Activated naive CD4-positive, alpha-beta T cell treated with anti-CD3 and anti-CD28 coated beads, Interleukin-2, amount 50 U/mL, for 24 hours (primary cell): ENCODE data around the gene GNB3.

ENCODE experiments used
- H3K27ac Mint-ChIP-seq: one replicate; pipeline ENCODE4 v1.8.0; 2021; ENCODE audit warnings: mild to moderate bottlenecking, mixed read lengths
- H3K27me3 Mint-ChIP-seq: one replicate; pipeline ENCODE4 v1.8.0; 2021; ENCODE audit warnings: mixed read lengths
- H3K36me3 Mint-ChIP-seq: one replicate; pipeline ENCODE4 v1.8.0; 2021; ENCODE audit warnings: mixed read lengths
- H3K4me1 Mint-ChIP-seq: one replicate; pipeline ENCODE4 v1.8.0; 2021; ENCODE audit warnings: mixed read lengths
- H3K4me3 Mint-ChIP-seq: one replicate; pipeline ENCODE4 v1.8.0; 2021; ENCODE audit warnings: mild to moderate bottlenecking, mixed read lengths
- H3K9me3 Mint-ChIP-seq: one replicate; pipeline ENCODE4 v1.8.0; 2021; ENCODE audit warnings: mixed read lengths

Gene GNB3

GRCh38 chr12:6840761-6841515 is at the start of gene GNB3:
Gene GNB3 (plus strand): TSS chr12:6840925. CDS start chr12:6841288, 363 bp downstream.
- H3K27ac Mint-ChIP-seq: no peak within 1 kb of the TSS
- peaks cover 4% of the 10 kb centered on the region for H3K4me1 Mint-ChIP-seq
- no peak within 1 kb of the TSS for H3K4me3 Mint-ChIP-seq
- no peaks in the 10 kb centered on the region for H3K9me3 Mint-ChIP-seq
- no peaks in the 10 kb centered on the region for H3K36me3 Mint-ChIP-seq
- H3K27me3 Mint-ChIP-seq: no peaks in the 10 kb centered on the region

- Mint-ChIP-seq H3K27me3 (no peaks in the 10 kb centered on the region), H3K9me3 (no peaks in the 10 kb centered on the region), H3K36me3 (peaks cover 10% of the 10 kb centered on the region), H3K27ac (peak overlapping the region; percentile 98), H3K4me3 (peak overlapping the region; percentile 95), H3K4me1 (peaks cover 71% of the 10 kb centered on the region)
These were observed 48.7 kb upstream of the GNB3 start for GRCh38 chr12:6791931-6792520.

GRCh38 chr12:6792522-6793201 is 48.1 kb upstream of the GNB3 start:
- no peaks in the 10 kb centered on the region for H3K9me3 Mint-ChIP-seq
- H3K4me3 Mint-ChIP-seq: peak overlapping the region; percentile 95
- H3K27me3 Mint-ChIP-seq: no peaks in the 10 kb centered on the region
- peaks cover 73% of the 10 kb centered on the region for H3K4me1 Mint-ChIP-seq
- peak overlapping the region; percentile 98 for H3K27ac Mint-ChIP-seq
- peaks cover 10% of the 10 kb centered on the region for H3K36me3 Mint-ChIP-seq

- Mint-ChIP-seq H3K36me3 (peaks cover 13% of the 10 kb centered on the region), H3K27ac (peak overlapping the region; percentile 67), H3K4me3 (no peak overlapping the region), H3K9me3 (no peaks in the 10 kb centered on the region), H3K27me3 (no peaks in the 10 kb centered on the region), H3K4me1 (peaks cover 78% of the 10 kb centered on the region)
These were observed 45.6 kb upstream of the GNB3 start for GRCh38 chr12:6795088-6795487.

- H3K4me3 Mint-ChIP-seq: no peak overlapping the region
- H3K27ac Mint-ChIP-seq: peak overlapping the region; percentile 89
- no peaks in the 10 kb centered on the region for H3K27me3 Mint-ChIP-seq
- peaks cover 13% of the 10 kb centered on the region for H3K36me3 Mint-ChIP-seq
- H3K9me3 Mint-ChIP-seq: no peaks in the 10 kb centered on the region
- H3K4me1 Mint-ChIP-seq: peaks cover 74% of the 10 kb centered on the region
These were observed 44.1 kb upstream of the GNB3 start for GRCh38 chr12:6796576-6796975.

GRCh38 chr12:6799147-6799546 is 41.6 kb upstream of the GNB3 start:
- peak overlapping the region; percentile 79 for H3K27ac Mint-ChIP-seq
- H3K4me1 Mint-ChIP-seq: peaks cover 51% of the 10 kb centered on the region
- no peak overlapping the region for H3K4me3 Mint-ChIP-seq
- H3K36me3 Mint-ChIP-seq: peaks cover 13% of the 10 kb centered on the region
- H3K27me3 Mint-ChIP-seq: no peaks in the 10 kb centered on the region
- no peaks in the 10 kb centered on the region for H3K9me3 Mint-ChIP-seq

- H3K36me3 Mint-ChIP-seq: peaks cover 11% of the 10 kb centered on the region
- H3K9me3 Mint-ChIP-seq: no peaks in the 10 kb centered on the region
- peaks cover 29% of the 10 kb centered on the region for H3K4me1 Mint-ChIP-seq
- no peak overlapping the region for H3K4me3 Mint-ChIP-seq
- H3K27ac Mint-ChIP-seq: no peak overlapping the region
- no peaks in the 10 kb centered on the region for H3K27me3 Mint-ChIP-seq
These were observed 33.6 kb upstream of the GNB3 start for GRCh38 chr12:6807170-6807569.

- Mint-ChIP-seq H3K4me1 (peaks cover 34% of the 10 kb centered on the region), H3K36me3 (peaks cover 11% of the 10 kb centered on the region), H3K4me3 (no peak overlapping the region), H3K27me3 (no peaks in the 10 kb centered on the region), H3K27ac (no peak overlapping the region), H3K9me3 (no peaks in the 10 kb centered on the region)
These were observed 31.7 kb upstream of the GNB3 start for GRCh38 chr12:6809056-6809455.

- Mint-ChIP-seq H3K36me3 (peaks cover 5% of the 10 kb centered on the region), H3K27me3 (no peaks in the 10 kb centered on the region), H3K4me1 (peaks cover 27% of the 10 kb centered on the region), H3K27ac (peak overlapping the region; percentile 91), H3K9me3 (no peaks in the 10 kb centered on the region), H3K4me3 (no peak overlapping the region)
These were observed 30.0 kb upstream of the GNB3 start for GRCh38 chr12:6810758-6811157.

GRCh38 chr12:6813363-6813762 is 27.4 kb upstream of the GNB3 start:
- H3K27ac Mint-ChIP-seq: no peak overlapping the region
- H3K4me3 Mint-ChIP-seq: no peak overlapping the region
- peaks cover 10% of the 10 kb centered on the region for H3K36me3 Mint-ChIP-seq
- H3K4me1 Mint-ChIP-seq: peaks cover 26% of the 10 kb centered on the region
- no peaks in the 10 kb centered on the region for H3K27me3 Mint-ChIP-seq
- H3K9me3 Mint-ChIP-seq: no peaks in the 10 kb centered on the region

GRCh38 chr12:6816598-6816997 is 24.1 kb upstream of the GNB3 start:
- Mint-ChIP-seq H3K4me3 (no peak overlapping the region), H3K9me3 (no peaks in the 10 kb centered on the region), H3K27ac (peak overlapping the region; percentile 17), H3K36me3 (peaks cover 5% of the 10 kb centered on the region), H3K27me3 (no peaks in the 10 kb centered on the region), H3K4me1 (peaks cover 16% of the 10 kb centered on the region)

GRCh38 chr12:6817098-6817497 is 23.6 kb upstream of the GNB3 start:
- Mint-ChIP-seq H3K27me3 (no peaks in the 10 kb centered on the region), H3K36me3 (peaks cover 5% of the 10 kb centered on the region), H3K4me3 (no peak overlapping the region), H3K27ac (peak overlapping the region; percentile 41), H3K4me1 (peaks cover 19% of the 10 kb centered on the region), H3K9me3 (no peaks in the 10 kb centered on the region)

- no peaks in the 10 kb centered on the region for H3K27me3 Mint-ChIP-seq
- no peaks in the 10 kb centered on the region for H3K9me3 Mint-ChIP-seq
- peaks cover 20% of the 10 kb centered on the region for H3K4me1 Mint-ChIP-seq
- no peak overlapping the region for H3K4me3 Mint-ChIP-seq
- H3K27ac Mint-ChIP-seq: peak overlapping the region; percentile 6
- H3K36me3 Mint-ChIP-seq: peaks cover 5% of the 10 kb centered on the region
These were observed 23.0 kb upstream of the GNB3 start for GRCh38 chr12:6817662-6818157.

GRCh38 chr12:6818222-6818621 is 22.5 kb upstream of the GNB3 start:
- Mint-ChIP-seq H3K27me3 (peaks cover 2% of the 10 kb centered on the region), H3K36me3 (peaks cover 5% of the 10 kb centered on the region), H3K9me3 (no peaks in the 10 kb centered on the region), H3K4me1 (peaks cover 20% of the 10 kb centered on the region), H3K4me3 (no peak overlapping the region), H3K27ac (no peak overlapping the region)

- no peak overlapping the region for H3K4me3 Mint-ChIP-seq
- peaks cover 16% of the 10 kb centered on the region for H3K4me1 Mint-ChIP-seq
- H3K27ac Mint-ChIP-seq: no peak overlapping the region
- H3K27me3 Mint-ChIP-seq: peaks cover 2% of the 10 kb centered on the region
- peaks cover 5% of the 10 kb centered on the region for H3K36me3 Mint-ChIP-seq
- no peaks in the 10 kb centered on the region for H3K9me3 Mint-ChIP-seq
These were observed 22.1 kb upstream of the GNB3 start for GRCh38 chr12:6818645-6819044.
